G401.6 (cell line): Measurements from ENCODE around the gene FZR1.

Experiments
- FAIRE-seq: peaks from 2 replicates; lab custom pipeline; 2012; peaks lifted over from hg19 to GRCh38; lab: Jason Lieb, UNC

Gene FZR1

GRCh38 chr19:3532154-3532786 is 26.2 kb downstream of the FZR1 start:
- FAIRE-seq: no peak

DNA sequence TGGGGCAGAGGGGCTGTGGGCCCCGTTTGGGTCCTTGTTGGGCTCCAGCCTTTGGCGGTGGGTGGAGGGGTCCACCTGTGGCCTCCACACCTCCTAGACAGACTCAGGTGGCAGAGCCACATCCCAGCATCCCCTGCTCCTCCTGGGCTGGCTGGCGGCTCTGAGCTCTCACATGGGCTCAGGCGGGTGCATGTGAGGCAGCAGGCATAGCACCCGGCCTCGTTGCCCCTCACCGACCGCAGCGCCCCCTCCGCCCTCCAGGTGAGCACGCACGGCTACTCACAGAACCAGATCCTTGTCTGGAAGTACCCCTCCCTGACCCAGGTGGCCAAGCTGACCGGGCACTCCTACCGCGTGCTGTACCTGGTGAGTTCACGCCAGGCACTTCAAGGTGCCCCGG is 26.9 kb downstream of the FZR1 start:
- no peak for FAIRE-seq

- FAIRE-seq: no peak
Observed at GRCh38 chr19:3533563-3534216, 27.6 kb downstream of the FZR1 start.

DNA sequence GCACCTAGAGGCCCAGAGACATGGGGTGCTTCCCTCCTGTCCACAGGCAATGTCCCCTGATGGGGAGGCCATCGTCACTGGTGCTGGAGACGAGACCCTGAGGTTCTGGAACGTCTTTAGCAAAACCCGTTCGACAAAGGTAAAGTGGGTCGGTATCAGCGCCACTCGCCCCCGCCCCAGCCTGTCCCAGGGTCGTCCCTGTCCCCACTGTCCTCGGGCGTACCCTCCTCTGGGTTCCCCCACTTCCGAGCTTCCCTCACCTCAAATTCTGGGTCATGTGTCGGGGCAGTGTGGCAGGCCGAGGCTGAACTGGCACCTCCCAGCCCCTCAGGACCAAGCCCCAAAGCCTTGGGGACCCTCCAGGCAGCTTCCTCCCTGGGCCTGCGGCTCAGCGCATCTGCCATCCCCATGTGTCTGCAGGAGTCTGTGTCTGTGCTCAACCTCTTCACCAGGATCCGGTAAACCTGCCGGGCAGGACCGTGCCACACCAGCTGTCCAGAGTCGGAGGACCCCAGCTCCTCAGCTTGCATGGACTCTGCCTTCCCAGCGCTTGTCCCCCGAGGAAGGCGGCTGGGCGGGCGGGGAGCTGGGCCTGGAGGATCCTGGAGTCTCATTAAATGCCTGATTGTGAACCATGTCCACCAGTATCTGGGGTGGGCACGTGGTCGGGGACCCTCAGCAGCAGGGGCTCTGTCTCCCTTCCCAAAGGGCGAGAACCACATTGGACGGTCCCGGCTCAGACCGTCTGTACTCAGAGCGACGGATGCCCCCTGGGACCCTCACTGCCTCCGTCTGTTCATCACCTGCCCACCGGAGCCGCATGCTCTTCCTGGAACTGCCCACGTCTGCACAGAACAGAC is 28.5 kb downstream of the FZR1 start:
- no peak for FAIRE-seq

GRCh38 chr19:3535235-3535535 is 29.1 kb downstream of the FZR1 start:
- FAIRE-seq: no peak

GRCh38 chr19:3535563-3535965 is 29.5 kb downstream of the FZR1 start:
- no peak for FAIRE-seq

- FAIRE-seq: no peak
Observed at GRCh38 chr19:3535981-3536380, 29.9 kb downstream of the FZR1 start.

- FAIRE-seq: no peak
Observed at GRCh38 chr19:3536429-3537100, 30.5 kb downstream of the FZR1 start.

DNA sequence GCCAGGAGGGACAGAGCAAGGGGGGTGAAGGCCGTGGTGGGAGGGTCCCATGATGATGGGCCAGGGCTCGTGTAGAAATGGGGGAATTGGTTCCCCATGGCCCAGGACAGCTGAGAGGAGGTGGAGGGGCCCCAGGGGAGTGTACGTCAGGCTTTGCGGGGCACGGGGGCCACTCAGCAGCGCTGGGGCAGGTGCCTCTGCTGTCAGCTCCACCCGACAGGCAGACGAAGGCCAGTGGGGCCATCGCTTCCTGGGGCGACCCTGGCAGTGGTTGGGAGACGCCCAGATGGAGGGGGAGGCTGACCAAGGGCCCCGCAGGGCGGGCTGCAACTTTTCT is 31.0 kb downstream of the FZR1 start:
- no peak for FAIRE-seq

GRCh38 chr19:3537438-3538240 is 31.5 kb downstream of the FZR1 start:
- no peak for FAIRE-seq

- FAIRE-seq: no peak
Observed at GRCh38 chr19:3538258-3538929, 32.3 kb downstream of the FZR1 start.

DNA sequence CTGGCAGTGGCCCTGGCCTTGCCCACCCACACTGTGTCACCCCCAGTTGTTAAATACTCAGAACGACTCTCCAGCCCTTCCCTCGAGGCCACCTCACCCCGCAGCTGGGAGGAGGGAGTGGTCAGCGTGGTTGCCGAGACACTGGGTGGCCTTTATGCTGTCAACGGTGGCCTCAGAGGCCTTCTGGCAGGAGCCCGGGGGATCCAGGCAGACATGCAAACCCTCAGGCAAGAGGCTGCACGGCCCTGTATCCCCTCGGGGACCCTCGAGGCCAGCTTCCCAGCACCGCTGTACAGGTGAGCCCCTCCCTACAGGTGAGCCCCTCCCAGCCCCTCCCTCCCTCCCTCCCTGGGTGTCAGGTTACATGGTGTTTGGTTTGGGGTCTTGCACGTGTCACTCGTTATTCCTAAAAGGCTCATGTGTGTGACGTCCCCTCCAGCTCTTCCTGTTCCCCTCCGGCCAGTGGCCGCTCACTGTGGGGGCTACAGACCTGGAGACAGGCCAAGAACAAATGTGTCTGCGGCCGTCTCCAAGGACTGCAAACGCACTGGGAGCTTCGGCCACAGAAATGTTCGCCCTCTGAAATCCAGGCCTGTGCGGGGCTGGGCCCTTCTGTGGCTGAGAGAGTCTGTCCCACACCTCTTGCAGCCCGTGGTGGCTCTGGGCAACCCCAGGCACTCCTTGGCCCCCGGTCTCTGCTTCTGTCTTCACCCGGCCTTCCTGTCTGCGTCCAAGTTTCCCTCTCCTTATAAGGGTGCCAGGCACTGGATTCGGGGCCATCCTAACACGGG is 33.0 kb downstream of the FZR1 start, which contains the start of gene TEKTIP1:
TEKTIP1 (plus strand) TSS at position 210 of the 791 bp plus-strand sequence; CDS start at position 214, 4 bp downstream.
- FAIRE-seq: no peak

- no peak for FAIRE-seq
Observed at GRCh38 chr19:3539756-3540118, 33.6 kb downstream of the FZR1 start.

DNA sequence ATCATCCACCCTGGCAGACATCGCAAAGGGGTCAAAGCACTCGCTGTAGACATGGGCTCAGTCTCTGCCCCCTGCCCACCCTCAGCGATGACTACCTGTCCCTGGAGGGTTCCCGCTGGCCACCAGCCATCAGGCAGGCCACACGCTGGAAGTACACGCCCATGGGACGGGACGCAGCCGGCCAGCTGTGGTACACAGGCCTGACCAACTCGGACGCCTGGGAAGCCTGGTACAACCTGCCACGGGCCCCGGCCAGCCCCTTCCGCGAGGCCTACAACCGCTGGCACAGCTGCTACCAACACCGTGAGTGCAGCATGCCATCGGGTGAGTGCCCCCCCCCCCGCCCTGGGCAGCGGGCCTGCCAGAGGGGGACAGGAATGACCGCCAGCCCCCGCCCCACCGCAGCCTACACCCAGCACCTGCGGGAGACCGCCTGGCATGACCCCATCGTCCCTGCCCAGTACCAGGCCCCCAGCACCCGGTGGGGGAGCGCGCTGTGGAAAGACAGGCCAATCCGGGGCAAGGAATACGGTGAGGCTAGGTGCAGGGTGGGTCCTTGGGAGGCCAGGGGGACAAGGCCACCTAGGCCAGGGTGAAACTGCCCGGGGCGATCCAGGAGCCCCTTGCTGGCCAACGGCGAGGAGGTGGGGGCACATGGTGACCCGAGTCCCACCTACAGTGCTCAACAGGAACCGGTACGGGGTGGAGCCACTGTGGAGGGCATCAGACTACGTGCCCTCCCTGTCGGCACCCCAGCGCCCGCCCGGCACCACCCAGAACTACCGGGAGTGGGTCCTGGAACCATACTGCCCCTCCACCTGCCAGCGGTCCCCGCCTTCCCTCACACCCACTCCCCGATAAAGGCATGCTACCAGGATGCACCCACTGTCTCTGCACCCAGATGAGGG is 37.3 kb downstream of the FZR1 start:
- no peak for FAIRE-seq

DNA sequence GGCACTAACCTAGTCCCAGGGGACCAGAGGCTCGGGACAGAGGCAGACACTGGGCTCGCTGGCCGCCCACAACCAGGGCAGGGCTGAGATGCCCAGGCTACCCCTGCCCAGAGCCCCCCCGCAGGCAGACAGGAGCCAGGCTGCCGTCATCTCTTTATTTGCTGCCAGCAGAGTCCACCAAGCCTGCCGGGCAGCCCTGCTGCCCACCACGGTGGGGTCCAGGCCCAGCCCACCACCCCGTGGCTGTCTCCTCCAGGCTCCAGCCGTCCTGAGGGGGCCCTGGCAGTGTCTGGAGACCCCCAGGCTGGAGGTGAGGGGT is 37.9 kb downstream of the FZR1 start:
- FAIRE-seq: no peak

DNA sequence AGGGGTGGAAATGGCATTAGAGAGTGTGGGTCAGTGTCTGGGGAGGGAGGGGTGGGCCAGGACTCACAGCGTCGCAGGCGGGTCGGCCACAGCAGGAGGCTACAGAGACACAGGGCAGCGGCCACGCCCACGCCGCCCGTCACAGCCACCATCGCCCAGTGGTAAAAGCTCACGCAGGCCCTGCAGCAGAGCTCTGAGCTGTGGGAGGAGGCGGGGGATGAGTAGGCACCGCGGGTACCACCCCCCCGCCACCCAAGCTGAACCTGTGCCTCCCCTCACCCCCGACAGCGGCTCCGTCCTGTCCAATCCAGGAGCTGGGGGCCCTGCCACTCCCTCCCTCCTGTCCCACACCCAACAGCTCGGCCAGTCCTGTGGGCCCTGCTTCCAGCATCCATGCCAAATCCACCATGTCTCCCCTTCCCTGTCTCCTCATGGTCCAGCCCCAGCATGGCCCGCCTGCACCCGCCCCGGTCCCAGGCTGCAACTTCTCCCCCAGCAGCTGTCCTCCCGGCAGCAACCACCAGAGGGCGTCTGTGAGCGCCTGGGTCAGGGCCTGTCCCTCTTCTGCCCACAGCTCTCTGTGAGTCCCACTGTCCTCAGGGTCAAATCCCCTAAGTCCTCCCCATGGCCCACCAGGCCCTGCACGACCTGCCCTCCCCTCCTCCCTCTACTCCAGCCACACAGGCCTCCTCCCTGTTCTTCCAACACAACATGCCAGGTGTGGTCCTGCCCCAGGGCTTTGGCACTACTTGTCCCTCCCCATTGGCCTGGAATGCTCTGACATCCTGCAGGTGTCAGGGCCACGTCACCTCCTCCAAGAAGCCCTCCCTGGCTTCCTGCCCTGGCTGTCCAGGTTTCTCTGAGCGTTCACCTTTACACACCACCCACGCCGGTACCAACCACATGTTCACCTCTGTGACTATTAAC is 38.9 kb downstream of the FZR1 start:
- no peak for FAIRE-seq

DNA sequence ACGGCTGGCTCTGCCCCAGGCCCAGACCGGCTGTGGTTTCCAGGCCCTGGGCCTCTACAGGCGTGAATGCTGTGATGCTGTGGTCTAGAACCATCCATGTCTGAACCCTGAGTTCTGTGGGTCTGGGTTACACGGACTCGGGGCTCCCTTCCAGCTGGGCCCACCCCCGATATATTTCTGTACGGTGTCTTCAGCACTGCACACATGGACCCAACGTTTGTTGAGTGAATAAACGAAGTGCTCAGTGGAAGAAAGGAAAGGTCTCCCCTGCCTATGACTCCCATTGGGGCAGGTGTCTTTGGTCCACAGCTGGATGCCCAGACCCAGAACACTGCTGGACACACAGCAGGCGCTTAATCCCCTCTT is 39.5 kb downstream of the FZR1 start:
- no peak for FAIRE-seq

- no peak for FAIRE-seq
Observed at GRCh38 chr19:3546119-3546518, 40.0 kb downstream of the FZR1 start.

DNA sequence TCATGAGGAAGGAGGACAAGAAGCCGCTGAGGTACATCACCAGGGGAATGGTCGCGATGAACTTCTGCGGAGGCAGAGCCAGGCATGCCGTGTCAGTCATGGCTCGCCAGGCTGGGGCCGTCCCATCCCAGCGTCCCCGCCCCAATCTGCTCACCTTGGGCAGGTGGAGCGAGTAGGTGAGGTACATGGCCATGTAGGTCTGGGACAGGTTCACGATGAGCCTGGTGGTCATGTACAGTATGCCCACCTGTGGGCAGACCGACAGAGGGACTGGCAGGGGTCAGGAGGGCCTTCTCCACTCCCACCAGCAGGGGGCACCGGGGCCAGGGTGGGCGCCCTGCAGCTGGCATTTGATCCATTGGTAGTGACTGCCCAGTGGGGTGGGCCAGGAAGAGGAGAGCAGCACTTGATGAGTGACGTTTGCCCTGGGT is 41.2 kb downstream of the FZR1 start:
- no peak for FAIRE-seq
